ENCODE results near the gene SRP9.

Gene SRP9, protein sequence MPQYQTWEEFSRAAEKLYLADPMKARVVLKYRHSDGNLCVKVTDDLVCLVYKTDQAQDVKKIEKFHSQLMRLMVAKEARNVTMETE

DNA sequence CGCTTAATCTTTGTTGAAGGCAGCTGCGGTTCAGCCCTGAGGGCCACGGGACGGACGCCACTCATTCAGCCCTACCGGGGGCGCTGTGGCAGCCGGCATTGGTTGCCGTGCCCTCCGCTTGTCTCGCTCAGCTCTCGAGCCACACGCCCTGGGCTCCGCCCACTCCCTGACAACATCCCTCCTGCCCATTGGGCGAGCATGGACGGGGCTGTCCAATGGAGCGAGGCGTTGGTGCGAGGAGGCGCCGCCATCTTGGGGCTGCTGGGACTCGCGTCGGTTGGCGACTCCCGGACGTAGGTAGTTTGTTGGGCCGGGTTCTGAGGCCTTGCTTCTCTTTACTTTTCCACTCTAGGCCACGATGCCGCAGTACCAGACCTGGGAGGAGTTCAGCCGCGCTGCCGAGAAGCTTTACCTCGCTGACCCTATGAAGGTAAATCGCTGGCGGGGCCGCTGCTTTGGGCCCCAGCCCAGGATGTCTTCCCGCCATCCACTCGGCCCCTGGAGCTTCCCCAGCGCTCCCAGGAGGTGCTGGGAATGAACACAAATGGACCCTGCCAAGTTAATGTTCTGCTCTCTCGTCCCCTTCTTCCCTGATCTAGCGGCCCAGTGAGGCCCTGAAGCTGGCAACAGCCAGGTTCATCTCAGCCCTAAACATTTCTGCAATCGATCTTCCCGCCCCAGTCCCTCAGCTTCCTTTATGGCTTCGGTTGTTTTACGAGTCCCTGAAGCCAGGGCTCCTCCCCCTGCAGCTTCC, at the start of gene SRP9:
Gene SRP9 (plus strand): TSS at position 244 of the 754 bp plus-strand sequence. CDS start 115 bp downstream, at position 359.
- peak; percentile 98 for DNase-seq (ENCODE audit: low spot score)

DNA sequence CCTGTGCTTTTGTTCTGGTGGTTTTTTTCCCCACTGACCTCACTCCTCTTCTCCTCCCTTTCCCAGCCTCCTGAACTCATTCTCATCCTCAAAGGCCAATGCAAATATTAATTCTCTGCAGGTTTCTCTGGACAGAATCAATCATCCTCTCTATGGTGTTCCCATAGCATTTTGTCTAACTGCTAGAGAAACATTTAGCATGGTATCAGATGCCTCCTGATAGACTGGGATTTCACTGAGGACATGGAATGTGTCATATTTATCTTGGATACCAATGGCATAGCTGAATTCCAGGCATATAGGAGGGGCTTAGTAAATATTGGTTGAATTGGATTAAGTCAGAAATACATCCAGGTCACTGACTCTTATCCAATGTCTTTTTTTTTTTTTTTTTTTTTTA, 46.1 kb upstream of the SRP9 start:
- DNase-seq (ENCODE audit: low spot score): no peak

DNA sequence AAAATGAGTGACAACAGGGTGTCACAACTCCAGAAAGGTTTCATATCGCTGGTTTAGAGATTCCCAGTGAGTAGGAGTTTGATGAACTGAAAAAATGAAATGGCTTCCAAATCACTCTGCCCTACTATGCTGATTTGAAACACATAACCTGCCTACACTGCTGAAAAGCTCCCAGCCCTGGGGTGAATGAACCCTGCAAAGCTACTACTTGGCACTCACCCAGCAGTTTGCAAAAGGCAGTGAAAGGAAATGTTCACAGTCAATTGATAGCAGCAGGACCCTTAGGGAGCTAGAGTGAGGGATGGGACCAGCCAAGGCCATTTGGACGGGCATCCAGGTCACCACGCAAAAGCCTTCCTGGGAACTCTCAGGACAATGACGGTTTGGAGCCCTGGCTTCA, 44.4 kb upstream of the SRP9 start:
- DNase-seq (ENCODE audit: low spot score): no peak

DNA sequence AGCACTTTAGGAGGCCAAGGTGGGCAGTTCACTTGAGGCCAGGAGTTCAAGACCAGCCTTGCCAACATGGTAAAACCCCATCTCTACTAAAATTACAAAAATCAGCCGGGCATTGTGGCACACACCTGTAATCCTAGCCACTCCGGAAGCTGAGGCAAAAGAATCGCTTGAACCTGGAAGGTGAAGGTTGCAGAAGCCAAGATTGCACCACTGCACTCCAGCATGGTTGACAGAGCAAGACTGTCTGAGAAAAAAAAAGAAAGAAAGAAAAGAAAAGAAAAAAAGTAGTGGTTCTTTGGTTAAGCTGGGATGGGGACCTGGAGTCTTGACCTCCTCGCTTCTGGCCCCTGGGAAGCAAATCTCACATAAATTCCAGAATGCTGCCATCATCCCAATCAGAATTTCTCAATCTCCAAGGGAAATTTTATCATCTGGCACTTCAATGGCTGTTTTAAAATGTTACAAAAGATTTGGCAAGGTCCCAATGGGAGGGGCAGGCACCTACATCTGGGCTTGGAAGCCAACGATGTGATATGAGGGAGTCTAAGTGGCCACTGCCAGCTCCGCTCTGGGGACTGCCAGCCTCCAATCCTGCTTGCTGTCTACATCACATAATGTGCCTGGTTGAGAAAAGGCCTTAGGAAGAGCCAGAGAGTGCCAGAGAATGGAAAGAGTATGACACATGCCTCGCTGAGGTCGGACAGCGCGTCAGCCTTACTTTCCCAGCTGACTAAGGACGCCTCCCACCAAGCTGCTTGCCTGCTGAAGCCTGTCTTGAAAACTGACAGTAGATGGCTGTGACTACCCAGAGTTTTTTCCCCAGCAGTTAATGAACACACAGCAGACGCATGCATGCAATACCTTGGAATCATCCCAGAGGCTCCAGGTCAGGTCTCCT, 42.1 kb upstream of the SRP9 start:
- no peak for DNase-seq (ENCODE audit: low spot score)

DNA sequence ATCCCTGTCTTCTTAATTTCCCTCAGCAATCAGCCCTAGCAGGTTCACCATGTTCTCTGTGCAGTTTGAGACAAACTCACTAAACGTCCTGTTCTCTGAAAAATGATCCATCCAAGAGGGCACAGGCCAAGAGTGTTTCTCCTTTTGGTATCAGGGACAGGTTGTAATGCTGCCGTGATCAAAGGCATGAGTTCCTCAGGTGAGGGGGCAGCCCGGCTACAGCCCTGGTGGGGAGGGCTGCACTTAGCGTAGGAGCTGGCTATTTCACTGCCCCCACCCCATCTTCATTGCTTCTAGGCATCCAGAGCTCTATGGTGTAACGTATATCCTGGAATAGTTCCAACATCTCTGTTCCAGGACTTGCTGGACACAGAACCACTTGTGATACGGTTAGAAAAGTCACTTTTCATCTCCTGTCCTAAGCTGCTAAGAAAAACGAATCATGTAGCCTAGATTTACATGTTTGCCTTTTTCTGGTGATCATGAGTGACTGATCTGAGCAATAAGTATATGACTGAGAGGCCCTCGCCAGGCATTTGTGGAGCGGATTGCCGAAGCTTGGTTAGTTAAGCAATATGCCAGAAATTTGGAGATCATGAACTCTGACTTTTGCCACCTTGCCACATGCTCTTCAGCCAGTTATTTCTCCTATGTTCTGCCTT, 41.1 kb upstream of the SRP9 start:
- no peak for DNase-seq (ENCODE audit: low spot score)

DNA sequence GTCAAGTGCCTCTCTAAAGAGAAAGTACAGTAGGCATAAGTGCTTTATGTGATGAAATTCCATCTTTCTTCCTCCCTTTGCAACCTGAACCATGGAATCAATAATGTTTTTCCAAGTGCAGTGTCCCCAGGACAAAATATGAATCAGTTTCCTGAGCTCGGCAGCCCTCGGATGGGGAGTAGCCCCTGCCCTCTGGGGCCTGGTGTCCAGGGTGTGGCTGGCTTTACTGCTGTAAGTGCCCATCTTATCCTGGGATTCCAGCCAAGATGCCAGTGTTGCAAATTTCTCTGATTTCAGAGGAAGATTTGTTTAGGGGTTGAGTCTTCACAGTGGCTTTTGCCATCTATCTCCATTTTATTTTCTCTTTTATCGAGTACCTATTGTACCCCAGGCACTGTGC, 40.5 kb upstream of the SRP9 start:
- DNase-seq (ENCODE audit: low spot score): no peak

DNA sequence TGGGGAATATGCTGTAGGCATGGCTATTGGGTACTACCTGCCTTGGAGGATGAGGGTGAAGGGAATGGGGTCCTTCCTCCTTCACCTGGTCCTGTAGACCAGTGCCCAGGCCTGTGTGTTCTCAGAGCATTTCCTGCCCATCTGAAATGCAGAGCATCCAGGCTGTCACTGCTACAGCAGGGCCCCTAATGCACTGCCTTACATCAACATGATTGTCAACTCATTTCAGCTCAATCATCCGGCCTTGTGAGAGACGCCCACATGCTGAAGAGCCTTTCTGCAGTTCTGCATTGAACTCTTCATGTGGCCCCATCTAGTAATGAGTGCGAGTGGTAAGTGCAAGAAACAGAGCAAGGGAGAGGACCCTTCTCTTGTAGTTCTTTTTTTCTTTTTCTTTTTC, 39.8 kb upstream of the SRP9 start:
- no peak for DNase-seq (ENCODE audit: low spot score)

DNA sequence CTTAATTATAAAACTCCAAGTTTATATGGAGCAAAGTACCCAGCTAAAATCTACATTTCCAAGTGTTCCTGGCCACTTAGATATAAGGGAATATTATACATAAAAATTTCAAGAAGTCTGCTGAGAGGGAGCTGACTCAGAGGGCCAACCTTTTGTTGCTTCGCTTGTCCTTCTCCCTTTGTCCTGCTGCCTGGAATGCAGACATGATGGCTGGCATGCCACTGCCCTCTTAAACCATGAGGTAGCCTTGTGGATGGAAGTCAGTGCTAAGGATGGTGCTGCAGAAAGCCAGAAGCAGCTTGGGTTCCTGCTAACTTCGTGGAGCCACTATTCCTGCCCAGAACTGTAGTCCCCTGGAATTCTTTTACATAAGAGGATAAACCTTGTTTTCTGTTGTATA, 38.9 kb upstream of the SRP9 start:
- DNase-seq (ENCODE audit: low spot score): no peak

DNA sequence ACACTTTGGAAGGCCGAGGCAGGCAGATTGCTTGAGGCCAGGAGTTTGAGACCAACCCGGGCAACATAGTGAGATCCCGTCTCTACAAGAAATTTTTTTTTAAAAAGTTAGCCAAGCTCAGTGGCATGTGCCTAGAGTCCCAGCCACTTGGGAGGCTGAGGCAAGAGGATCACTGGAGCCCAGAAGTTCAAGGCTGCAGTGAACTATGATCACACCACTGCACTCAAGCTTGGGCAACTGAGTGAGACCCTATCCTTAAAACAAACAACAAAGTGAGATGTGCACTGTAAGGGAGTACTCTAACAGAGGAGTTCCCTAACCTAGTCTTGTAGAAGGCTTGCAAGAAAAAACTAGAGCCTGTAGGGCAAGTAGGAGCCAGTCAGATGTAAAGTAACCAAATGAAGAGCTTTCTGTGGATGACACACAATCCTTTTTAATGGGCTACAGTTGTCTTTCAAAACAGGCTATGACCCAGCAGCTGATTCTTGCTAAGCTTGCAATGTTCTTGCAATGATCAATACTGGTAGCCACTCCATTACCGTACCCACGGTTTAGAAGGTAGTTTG, 38.0 kb upstream of the SRP9 start:
- no peak for DNase-seq (ENCODE audit: low spot score)

DNA sequence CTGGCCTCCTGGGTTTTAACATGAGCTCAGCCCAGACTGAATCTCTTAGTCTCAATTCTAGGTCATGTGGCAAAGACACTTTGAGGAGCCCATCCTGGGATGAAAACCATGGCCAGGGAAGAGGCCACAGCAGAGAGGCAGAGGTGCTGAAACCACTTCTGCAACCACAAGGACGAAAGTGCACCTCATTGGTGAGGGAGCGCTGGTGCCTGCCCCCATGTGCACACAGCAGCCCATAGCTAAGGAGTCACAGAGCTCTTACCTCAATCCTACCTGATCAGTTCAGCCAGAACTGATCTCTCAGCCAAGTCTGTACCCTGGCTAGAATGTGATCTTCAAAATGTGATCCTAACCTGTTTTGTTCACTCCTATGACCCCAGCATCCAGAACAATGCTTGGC, 32.9 kb upstream of the SRP9 start:
- no peak for DNase-seq (ENCODE audit: low spot score)

DNA sequence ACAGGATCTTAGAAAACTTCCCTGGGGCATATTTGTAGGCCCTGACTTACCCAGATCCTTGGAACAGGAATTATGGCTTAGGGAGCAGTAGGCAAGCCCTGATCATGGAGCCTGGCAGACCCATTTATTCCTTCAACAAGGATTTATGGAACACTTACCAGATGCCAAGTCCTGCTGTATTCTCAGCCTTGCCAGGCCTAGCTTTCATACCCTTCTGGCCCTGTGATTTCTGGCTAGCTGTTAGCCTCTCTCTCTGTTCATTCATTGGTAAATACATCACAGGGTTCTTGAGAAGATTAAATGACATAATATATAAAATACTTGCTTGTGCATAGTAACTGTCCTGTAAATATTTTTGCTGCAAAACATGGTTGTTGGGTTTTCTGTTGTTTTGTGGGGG, 32.4 kb upstream of the SRP9 start:
- peak; percentile 8 for DNase-seq (ENCODE audit: low spot score)

DNA sequence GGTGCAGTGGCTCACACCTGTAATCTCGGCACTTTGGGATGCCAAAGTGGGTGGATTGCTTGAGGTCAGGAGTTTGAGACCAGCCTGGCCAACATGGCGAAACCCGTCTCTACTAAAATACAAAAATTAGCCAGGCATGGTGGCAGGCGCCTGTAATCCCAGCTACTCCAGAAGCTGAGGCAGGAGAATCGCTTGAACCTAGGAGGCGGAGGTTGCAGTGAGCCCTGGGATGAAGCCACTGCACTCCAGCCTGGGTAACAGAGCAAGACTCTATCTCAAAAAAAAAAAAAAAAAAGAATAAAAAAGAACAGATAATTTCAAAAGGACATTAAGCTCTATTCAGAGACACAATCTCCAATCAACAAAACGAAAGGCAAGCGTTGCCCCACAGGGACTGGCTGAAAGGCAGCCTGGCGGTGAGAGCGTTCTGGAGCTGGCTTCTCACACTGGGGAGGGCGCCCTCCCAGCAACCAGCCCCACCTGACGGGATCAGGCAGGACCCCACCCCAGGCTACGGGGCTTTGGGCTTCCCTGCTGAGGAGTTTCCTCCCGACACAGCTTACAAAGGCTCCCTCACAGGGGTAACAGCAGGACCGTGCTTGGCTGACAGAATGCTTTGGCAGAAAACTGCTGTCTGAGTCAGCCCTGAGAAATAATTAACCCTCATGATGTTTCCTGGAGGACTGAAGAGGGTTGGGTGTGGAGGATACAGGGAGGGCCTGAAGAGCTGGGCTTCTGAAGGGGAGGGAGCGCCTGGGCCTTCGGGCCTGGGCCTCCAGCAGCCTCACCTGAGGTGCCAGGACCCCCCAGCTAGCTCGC, 31.1 kb upstream of the SRP9 start:
- peak; percentile 39 for DNase-seq (ENCODE audit: low spot score)

DNA sequence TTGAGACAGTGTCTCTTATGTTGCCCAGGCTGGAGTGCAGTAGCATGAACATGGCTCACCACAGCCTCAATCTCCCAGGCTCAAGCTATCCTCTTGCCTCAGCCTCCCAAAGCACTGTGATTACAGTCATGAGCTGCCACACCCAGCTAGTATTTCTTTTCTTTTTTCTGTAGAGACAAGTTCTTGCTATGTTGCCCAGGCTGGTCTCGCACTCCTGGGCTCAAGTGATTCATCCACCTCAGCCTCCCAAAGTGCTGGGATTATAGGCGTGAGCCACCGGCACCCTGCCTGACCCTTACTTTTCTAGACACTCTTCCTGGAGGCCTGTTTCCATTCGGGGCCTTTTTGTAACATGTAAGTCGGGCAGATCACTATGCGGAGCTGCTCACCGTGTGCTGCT, 30.1 kb upstream of the SRP9 start:
- DNase-seq (ENCODE audit: low spot score): no peak

DNA sequence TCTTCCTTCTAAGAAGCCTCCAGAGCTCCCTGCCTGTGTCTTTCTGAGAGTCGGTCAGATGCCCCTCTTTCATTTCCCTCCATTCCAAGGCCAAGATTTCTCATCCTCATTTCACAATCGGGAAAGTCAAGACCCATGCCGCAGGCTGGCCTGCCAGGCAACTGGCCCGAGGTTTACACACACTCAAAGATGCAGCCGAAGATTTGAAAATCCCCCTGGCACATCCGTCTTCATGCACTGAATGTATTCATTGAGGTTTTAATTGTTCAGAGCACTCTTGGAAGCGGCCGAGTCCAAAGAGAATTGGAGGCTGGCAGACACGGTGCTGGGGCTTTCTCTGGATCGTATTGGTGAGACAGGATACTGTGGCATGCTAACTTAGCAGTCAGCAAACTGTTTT, 29.1 kb upstream of the SRP9 start:
- DNase-seq (ENCODE audit: low spot score): no peak

DNA sequence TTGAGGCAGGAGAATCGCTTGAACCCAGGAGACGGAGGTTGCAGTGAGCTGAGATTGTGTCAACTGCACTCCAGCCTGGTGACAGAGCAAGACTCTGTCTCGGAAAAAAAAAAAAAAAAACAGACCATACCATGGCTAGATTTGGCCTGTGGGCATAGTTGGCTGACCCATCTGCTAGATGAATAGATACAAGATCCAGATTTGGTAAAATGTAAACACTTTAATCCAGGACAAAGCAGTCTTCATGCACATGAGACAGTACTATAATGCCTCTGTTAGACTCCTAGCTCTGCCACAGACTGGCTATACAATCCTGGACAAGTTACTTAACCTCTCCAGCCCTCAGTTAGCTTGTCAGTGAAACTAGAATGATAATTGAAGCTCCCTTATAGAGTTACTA, 27.9 kb upstream of the SRP9 start:
- DNase-seq (ENCODE audit: low spot score): no peak

DNA sequence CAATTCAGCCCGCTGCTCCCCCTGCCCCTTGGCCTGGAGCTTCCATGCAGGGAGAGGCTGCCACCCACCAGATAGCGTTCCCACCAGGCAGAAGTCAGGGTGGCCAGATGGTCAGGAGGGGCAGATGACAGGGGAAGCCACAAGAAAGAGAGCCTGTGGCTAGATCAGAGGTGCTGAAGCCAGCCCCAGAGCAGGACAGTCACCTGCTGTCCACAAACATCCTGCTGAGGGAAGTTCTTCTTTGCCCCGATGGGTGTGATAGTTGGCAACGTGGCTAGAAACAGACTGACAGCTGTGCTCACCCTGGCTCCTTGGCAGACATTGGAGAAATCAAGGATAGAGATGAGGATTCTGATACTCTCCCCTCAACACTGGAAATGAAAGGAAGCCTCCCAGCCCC, 27.2 kb upstream of the SRP9 start:
- DNase-seq (ENCODE audit: low spot score): no peak

DNA sequence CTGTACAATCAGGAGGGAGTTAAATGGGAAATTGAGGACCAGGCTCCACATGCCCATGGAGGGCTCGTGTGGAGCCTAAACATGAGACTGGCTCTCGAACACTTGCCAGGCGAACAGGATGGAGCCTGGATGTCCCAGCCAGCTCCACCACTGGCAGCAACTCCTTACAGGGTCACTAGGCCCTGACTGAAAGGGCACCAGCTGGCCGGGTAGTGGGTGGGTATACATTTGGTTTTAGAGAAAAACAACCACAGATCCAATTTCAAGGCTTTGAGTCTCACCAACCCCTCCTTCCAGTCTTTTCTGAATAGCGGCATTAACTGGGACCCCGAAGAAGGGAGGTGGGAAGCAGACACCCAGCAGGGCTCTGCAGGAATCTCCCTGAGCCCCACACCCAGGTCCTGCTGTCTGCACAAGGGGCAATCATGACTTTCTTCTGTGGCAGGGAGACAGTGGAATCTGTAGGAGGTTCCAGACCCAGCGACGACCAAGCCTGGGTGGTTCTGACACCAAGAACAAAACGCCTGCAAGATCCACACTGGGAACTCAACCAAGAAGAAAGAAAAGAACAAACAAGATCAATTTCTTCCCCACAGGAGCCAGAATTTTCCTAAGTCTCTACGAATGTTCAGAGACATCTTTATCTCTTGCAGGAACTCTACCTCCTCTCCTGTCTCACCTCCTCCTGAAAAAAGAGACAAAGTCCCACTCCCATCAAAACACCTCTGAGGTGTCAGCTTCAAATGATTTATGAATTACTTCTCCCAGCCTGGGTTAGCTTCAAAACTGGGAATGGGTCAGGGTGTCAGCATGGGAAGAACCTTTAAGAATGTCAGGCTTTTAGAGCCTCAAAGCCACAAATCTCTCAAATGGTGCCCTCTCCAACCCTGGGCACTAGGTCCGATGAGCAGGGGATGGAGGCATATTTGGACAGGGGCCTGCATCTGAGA, 26.5 kb upstream of the SRP9 start:
- no peak for DNase-seq (ENCODE audit: low spot score)

DNA sequence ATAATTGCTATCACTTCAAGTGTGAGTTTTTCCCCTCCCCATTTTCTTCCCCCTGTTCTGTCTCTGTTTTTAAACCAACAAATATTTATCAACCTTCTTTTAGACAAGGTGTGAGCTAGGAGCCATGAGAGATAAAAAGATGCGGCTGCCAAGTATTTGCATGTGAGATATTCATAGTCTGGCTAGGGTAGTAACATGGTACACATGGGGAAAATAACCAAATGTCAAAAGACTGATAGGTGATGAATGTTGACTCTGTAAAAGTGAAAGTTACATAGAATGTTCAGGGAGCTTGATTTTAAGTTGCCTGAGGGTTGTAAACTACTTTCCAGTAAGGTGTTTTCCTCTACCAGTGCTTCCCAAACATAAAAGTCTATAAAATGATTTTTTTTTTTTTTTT, 25.4 kb upstream of the SRP9 start:
- DNase-seq (ENCODE audit: low spot score): no peak

DNA sequence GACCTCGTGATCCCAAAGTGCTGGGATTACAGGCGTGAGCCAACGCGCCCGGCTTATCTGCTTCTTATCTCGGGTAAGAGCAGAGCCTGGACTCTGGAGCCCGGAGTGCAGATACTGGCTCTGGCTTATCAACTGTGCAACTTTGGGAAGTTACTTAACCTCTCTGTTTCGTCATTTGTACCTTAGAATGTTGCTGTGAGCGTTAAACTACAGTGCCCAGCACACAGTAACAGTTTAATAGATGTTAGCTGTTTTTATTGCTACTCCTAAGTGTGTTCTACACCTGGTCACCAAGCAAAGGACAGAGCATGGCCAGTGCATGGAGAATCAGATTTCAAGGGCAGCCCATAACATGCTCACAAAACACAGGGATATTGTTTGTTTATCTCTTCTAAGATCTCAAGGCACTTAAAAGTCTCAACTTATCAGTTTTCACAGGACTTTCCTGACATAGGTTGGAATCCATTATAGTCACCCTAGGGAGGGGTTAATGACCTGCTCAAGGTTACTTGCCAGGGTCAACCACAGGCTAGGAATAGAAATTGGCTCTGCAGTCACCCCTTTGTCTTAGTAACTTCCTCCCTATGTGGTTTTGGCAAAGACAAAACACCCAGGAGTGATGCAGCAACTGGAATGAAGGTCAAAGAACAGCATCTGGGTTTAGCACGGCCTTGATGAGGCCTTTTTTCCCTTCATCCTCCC, 22.5 kb upstream of the SRP9 start:
- DNase-seq (ENCODE audit: low spot score): no peak

Measured in cerebellar cortex (tissue), 1 donor.